Muscle of leg (tissue), 11 donors: ENCODE measurements around the gene LPP. TPM values are rescaled to one million over a fixed set of nuclear protein-coding genes. Genes with fewer than 3 reads are reported as not detected.

Source experiments
- DNase-seq: peaks from one replicate; pipeline ENCODE4 v3.0.0; 2013
- H3K27ac ChIP-seq: one replicate; pipeline ENCODE4 v1.5.1; 2013; ENCODE audit warnings: mild to moderate bottlenecking, low read length, control low read depth
- H3K27me3 ChIP-seq: one replicate; pipeline ENCODE4 v1.6.1; 2013; ENCODE audit warnings: low read length; ENCODE audit not compliant: control insufficient read depth, insufficient read depth
- H3K36me3 ChIP-seq: one replicate; pipeline ENCODE4 v1.6.1; 2013; ENCODE audit warnings: low read length; ENCODE audit not compliant: control insufficient read depth, insufficient read depth
- H3K4me1 ChIP-seq: one replicate; pipeline ENCODE4 v1.6.1; 2013; ENCODE audit warnings: low read length; ENCODE audit not compliant: control insufficient read depth, insufficient read depth
- H3K4me3 ChIP-seq: one replicate; pipeline ENCODE4 v1.5.1; 2013; ENCODE audit warnings: low read length, control low read depth
- H3K9me3 ChIP-seq: replicated peaks from 2 replicates; pipeline ENCODE4 v1.6.1; 2013; ENCODE audit warnings: low read depth, low read length; ENCODE audit not compliant: control insufficient read depth
- WGBS: methylation state at CpG from one replicate; pipeline ENCODE4 v1.1.5; 2013; ENCODE audit warnings: missing lambda C conversion rate; ENCODE audit not compliant: insufficient coverage; 5-methylcytosine and 5-hydroxymethylcytosine counted together
- polyA plus RNA-seq, 8 donors: library from polyadenylated mRNA; unstranded; fragments of 120-200 nt; gene quantifications; one replicate each; pipeline versions ENCODE4 v1.2.1 to v1.2.3, GENCODE V29; 2013; ENCODE audit warnings: inconsistent platforms in 1 of 8, low replicate concordance in 1 of 8; ENCODE audit not compliant: insufficient read length in 8 of 8, insufficient read depth in 1 of 8
- total RNA-seq: library from RNA; stranded (reverse); fragments of 120-200 nt; gene quantifications from one replicate; pipeline ENCODE4 v1.2.4, GENCODE V29; 2013

LPP gene
- total and polyA plus RNA-seq, 9 donors: 8.9 to 24.3 (median 13.5) TPM

GRCh38 chr3:188900421-188900951, 746.5 kb downstream of the LPP start:
- no peaks in the 10 kb centered on the region for H3K9me3 ChIP-seq
- H3K27ac ChIP-seq: no peak overlapping the region
- H3K27me3 ChIP-seq: no peaks in the 10 kb centered on the region
- no peak overlapping the region for H3K4me3 ChIP-seq
- peak; percentile 74 for DNase-seq
- H3K36me3 ChIP-seq: no peaks in the 10 kb centered on the region
- peaks cover 13% of the 10 kb centered on the region for H3K4me1 ChIP-seq
- no CpG with 5 or more reads among the region's 2 CpGs for WGBS

DNA sequence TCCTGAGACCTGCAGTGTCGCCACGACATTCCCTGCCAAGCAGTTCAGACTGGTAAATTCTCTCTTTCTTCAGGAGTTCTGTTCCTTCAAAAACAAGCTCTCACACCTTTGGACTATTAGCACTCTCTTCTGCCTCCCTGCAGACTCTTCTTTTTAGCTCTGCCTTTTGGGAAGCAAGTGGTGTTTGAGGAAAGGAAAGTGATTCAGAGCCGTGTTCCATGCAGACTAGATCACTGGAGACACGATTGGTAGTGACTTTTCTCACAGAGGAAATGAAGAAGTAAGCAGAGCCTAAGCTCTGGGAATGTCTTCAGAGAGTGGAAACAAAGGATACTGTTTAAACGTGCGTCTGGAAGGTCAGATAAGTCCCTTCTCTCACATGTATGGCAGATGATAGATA, 747.2 kb downstream of the LPP start:
- DNase-seq: peak; percentile 35
- Histone ChIP-seq H3K9me3 (no peaks in the 10 kb centered on the region), H3K4me1 (peaks cover 14% of the 10 kb centered on the region), H3K27me3 (no peaks in the 10 kb centered on the region), H3K36me3 (no peaks in the 10 kb centered on the region), H3K4me3 (no peak overlapping the region), H3K27ac (no peak overlapping the region)
- WGBS: 25% methylated on average over 4 of the region's 6 CpGs

- Histone ChIP-seq H3K36me3 (no peaks in the 10 kb centered on the region), H3K4me3 (no peak overlapping the region), H3K9me3 (no peaks in the 10 kb centered on the region), H3K27ac (no peak overlapping the region), H3K4me1 (peaks cover 16% of the 10 kb centered on the region), H3K27me3 (no peaks in the 10 kb centered on the region)
- WGBS: 100% methylated on average over 1 of the region's 4 CpGs
- no peak for DNase-seq
Measured at GRCh38 chr3:188901671-188902287, 747.8 kb downstream of the LPP start.

DNA sequence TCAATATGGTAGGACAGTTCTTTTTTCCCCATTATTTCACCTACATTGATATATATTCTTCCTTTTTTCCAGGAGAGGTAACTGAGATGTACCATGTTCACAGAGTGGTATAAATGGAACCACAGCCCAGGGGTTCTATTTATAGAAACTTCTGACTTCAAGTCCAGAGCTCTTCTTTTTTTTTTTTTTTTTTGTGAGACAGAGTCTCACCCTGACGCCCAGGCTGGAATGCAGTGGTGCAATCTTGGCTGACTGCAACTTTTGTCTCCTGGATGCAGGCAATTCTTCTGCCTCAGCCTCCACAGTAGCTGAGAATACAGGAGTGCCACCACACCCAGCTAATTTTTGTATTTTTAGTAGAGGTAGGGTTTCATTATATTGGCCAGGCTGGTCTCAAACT, 750.7 kb downstream of the LPP start:
- Histone ChIP-seq H3K27me3 (no peaks in the 10 kb centered on the region), H3K4me1 (peaks cover 16% of the 10 kb centered on the region), H3K9me3 (no peaks in the 10 kb centered on the region), H3K36me3 (no peaks in the 10 kb centered on the region), H3K4me3 (no peak overlapping the region), H3K27ac (no peak overlapping the region)
- DNase-seq: no peak
- no CpG with 5 or more reads among the region's 1 CpG for WGBS

DNA sequence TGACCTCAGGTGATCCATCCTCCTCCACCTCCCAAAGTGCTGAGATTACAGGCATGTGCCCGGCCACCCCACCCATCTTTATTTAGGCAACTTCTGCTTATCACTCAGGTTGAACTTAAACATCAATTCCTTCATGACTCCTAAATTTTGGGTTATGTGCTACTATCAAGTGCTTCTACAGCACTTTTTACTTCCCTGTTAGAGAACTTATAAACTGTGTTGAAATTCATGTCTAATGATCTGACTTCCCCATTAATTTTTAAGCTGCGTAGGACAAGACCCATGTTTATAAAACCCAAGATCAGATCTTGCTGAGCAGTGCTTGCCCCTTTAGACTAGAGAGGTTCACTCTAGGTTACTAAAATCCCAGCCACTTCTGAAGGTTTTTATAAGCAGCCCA, 751.6 kb downstream of the LPP start:
- DNase-seq: peak; percentile 40
- Histone ChIP-seq H3K27me3 (no peaks in the 10 kb centered on the region), H3K4me3 (no peak overlapping the region), H3K36me3 (no peaks in the 10 kb centered on the region), H3K4me1 (peaks cover 10% of the 10 kb centered on the region), H3K9me3 (no peaks in the 10 kb centered on the region), H3K27ac (no peak overlapping the region)
- WGBS: 100% methylated on average over 1 of the region's 2 CpGs

DNA sequence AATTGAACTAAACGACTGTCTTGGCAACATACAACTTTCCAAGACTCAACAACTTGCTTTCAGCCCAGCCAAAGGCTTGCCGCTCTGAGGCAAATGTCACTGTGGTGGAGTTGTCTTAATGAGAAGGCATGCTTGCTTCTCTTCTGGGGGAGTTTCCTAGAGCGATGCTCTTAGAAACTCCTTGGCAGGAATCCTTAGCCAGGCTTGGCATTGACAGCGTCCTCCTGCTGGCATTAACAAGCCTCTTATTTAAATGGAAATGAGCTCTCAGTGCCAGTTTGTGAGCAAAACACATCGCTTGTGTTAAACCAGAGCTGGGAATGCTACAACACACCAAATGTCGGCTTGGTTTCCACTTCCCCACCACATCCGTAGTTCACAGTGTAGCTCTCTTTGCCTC, 752.3 kb downstream of the LPP start:
- WGBS: 78% methylated on average over 2 of the region's 7 CpGs
- no peak overlapping the region for H3K4me3 ChIP-seq
- no peaks in the 10 kb centered on the region for H3K9me3 ChIP-seq
- H3K27ac ChIP-seq: no peak overlapping the region
- H3K36me3 ChIP-seq: no peaks in the 10 kb centered on the region
- peaks cover 6% of the 10 kb centered on the region for H3K4me1 ChIP-seq
- H3K27me3 ChIP-seq: no peaks in the 10 kb centered on the region
- DNase-seq: no peak

- 85% methylated on average over 3 of the region's 5 CpGs for WGBS
- Histone ChIP-seq H3K4me3 (no peak overlapping the region), H3K9me3 (no peaks in the 10 kb centered on the region), H3K27me3 (no peaks in the 10 kb centered on the region), H3K27ac (no peak overlapping the region), H3K4me1 (peaks cover 3% of the 10 kb centered on the region), H3K36me3 (no peaks in the 10 kb centered on the region)
- no peak for DNase-seq
Measured at GRCh38 chr3:188908002-188908850, 754.3 kb downstream of the LPP start.

GRCh38 chr3:188911026-188911850, 757.3 kb downstream of the LPP start:
- Histone ChIP-seq H3K4me3 (no peak overlapping the region), H3K9me3 (no peaks in the 10 kb centered on the region), H3K27me3 (no peaks in the 10 kb centered on the region), H3K4me1 (peaks cover 2% of the 10 kb centered on the region), H3K27ac (no peak overlapping the region), H3K36me3 (no peaks in the 10 kb centered on the region)
- 75% methylated on average over 3 of the region's 8 CpGs for WGBS
- no peak for DNase-seq

DNA sequence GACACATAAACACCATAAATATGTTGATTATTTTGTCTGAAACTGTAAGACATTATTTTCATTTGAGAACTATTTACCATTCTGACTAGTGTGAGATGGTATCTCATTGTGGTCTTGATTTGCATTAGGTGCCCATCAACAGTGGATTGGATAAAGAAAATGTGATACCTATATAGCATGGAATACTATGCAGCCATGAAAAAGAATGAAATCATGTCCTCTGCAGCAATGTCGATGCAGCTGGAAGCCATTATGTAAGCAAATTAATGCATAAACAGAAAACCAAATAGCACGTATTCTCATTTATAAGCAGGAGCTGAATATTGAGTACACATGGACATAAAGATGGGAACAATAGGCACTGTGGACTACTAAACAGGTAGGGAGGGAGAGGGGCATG, 759.1 kb downstream of the LPP start:
- WGBS: no CpG with 5 or more reads among the region's 2 CpGs
- Histone ChIP-seq H3K4me3 (no peak overlapping the region), H3K27ac (no peak overlapping the region), H3K36me3 (no peaks in the 10 kb centered on the region), H3K9me3 (no peaks in the 10 kb centered on the region), H3K4me1 (peaks cover 3% of the 10 kb centered on the region), H3K27me3 (no peaks in the 10 kb centered on the region)
- DNase-seq: no peak

- Histone ChIP-seq H3K9me3 (no peaks in the 10 kb centered on the region), H3K4me1 (peaks cover 3% of the 10 kb centered on the region), H3K27ac (no peak overlapping the region), H3K36me3 (no peaks in the 10 kb centered on the region), H3K27me3 (no peaks in the 10 kb centered on the region), H3K4me3 (no peak overlapping the region)
- DNase-seq: no peak
- WGBS: no CpG with 5 or more reads among the region's 2 CpGs
Measured at GRCh38 chr3:188914552-188914951, 760.6 kb downstream of the LPP start.
